ENCODE measurements around the gene BCL2.

Gene BCL2

DNA sequence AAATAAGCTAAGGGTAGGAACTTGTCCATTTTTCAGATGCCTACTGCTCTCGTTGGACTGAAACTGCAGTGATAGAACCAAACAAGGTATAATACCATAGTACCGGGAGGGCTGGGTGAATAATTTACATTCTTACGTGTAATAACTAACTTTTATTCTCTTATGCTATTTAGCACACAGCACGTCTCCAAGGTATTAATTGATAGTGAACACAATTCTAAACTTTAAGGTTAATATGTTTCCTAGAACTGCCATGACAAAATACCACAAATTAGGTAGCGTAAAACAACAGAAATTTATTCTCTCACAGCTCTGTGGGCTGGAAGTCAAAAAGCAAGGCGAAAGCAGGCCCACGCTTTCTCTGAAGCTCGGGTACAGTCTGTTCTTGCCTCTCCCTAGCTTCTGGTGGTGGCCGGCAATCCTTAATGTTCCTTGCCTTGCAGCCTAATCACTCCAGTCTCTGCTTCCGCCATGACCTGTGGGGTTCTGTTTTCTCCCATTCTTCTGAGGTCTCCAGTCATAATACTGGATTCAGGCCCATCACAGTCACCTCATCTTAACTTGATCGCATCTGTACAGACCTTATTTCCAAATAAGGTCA, 5.6 kb upstream of the BCL2 start:
- no peak for DNase-seq

DNA sequence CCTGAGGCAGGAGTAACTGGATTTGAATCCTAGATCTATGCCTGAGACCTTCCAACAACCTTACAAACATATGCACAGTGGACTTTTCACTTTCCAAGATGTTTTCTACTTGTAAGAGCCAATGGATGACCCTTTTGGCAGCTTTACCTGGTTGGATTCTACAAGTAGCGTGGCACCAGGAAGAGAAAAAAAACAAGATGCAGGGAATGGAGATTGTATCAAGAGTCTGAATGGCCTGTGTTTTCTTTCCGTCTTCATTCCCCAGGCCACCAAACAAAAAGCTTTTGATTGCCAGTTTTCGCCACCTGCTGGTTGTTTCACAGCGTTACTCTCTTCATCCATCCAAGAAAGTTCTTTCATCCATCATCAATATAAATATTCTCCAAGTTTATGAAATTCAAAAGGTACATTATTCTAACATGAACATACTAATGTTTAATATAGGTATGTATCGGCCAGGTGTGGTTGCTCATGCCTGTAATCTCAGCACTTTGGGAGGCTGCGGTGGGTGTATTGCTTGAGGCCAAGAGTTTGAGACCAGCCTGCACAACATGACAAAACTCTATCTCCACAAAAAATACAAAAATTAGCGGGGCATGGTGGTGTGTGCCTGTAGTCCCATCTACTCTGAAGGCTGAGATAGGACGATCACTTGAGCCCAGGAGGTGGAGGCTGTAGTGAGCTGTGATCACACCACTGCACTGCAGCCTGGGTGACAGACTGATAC, 3.5 kb upstream of the BCL2 start:
- DNase-seq = peak; percentile 58

DNA sequence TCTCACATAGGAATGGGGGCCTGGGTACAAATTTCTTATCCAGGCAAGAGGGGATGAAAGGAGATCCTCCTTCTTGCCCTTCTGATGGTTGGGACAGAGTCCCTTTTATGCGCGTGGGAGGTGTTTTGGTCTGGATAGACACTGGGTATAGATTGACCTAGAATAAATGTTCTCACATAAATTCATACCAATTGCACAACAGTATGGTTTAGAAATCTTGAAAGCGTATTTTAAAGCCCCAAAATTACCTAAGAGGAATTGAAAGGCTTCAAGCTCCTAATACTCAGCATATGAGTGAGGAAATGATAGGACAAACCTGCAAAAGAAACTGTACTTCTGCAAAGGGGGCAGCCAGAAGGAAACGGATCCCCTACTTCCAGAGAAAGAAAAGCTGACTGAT, 2.6 kb upstream of the BCL2 start:
- DNase-seq = no peak

DNA sequence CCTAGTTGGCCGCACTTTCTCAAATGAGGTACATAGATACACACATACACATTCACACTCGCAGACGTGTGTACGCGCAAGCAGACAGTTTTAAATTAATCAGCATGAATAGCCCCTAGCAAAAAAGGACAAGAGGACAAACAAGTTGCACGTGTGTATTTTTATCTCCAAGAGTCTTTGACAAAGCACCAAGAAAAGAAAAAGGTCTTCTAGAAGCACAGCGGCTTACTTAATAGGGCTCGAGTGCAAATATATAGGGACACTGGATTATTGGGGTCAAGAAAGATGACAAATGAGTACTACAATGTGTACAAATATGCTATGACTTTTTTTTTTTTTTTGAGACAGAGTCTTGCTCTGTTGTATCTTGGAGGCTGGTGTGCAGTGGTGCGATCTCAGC, 1.7 kb upstream of the BCL2 start:
- DNase-seq = no peak

DNA sequence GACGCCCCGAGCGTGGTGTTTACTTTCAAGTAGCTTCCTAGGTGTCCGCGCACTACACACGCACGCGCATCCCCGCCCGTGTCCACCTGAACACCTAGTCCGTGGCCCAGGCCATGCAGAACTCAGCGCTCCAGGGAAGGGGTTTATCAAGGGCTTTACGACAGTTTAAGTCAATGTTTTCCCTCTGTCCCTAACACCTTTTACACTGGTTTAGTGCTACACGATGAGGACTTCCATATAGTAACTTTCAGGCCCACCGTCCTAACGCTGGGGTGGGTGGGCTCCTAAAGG, 1.4 kb upstream of the BCL2 start:
- DNase-seq = no peak

DNA sequence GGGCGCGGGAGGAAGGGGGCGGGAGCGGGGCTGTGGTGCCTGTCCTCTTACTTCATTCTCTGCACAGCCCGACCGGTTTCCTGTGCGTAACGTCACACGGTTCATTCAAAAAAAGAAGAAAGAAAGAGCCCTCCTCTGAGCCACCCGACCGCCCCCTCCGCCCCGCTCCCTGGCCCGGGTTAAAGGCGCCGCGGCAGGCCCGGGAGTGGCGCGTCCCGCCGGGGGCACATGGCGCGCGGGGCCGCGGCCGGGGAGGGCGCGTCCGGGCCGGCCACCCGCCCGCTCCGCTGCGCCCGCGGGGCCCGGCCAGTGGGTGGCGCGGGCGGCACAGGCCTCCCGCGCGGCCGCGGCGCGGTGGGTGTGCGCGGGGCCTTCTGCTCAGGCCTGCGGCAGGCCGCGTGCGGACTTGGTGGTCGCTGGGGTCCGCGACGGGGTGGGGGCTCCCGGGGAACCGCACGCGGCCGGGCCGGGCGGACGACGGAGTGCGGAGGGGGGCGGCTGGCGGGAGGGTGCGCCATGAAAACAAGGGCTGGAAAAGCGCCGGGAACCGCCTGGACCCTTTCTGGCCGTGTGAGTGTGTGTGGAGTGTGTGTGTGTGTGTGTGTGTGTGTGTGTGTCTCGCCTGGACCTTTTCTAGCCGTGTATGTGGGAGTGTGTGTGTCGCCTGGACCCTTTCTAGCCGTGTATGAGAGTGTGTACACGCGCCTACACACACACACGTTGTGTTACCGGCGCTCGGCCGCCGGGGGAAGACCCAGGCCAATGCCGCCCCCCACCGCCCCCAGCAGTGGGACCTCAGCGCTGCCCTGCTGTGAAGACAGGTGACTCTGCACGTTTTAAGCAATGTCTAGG, 780 bp upstream of the BCL2 start:
- DNase-seq = peak; percentile 90

DNA sequence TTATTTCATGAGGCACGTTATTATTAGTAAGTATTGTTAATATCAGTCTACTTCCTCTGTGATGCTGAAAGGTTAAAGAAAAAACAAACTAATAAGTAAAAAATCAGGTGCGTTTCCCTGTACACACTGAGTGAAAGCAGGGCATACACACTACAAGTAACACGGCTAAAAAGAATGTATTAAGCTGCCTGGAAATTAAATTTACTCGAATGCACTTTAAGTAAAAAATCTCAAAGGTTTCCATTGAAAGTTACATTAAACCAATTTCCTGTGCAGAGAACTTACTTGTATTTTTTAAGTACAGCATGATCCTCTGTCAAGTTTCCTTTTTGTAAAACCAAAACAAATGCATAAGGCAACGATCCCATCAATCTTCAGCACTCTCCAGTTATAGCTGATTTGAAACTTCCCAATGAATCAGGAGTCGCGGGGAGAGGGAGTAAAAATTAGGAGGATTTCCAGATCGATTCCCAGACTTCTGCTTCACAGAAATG, 633 bp downstream of the BCL2 start:
- no peak for DNase-seq

DNA sequence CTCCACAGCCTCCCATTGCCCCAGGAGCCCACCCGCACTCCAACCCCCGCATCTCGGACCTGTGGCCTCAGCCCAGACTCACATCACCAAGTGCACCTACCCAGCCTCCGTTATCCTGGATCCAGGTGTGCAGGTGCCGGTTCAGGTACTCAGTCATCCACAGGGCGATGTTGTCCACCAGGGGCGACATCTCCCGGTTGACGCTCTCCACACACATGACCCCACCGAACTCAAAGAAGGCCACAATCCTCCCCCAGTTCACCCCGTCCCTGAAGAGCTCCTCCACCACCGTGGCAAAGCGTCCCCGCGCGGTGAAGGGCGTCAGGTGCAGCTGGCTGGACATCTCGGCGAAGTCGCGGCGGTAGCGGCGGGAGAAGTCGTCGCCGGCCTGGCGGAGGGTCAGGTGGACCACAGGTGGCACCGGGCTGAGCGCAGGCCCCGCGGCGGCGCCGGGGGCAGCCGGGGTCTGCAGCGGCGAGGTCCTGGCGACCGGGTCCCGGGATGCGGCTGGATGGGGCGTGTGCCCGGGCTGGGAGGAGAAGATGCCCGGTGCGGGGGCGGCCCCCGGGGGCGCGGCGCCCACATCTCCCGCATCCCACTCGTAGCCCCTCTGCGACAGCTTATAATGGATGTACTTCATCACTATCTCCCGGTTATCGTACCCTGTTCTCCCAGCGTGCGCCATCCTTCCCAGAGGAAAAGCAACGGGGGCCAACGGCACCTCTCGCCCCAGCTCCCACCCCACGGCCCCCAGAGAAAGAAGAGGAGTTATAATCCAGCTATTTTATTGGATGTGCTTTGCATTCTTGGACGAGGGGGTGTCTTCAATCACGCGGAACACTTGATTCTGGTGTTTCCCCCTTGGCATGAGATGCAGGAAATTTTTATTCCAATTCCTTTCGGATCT, 1.3 kb downstream of the BCL2 start:
- DNase-seq = peak; percentile 88

DNA sequence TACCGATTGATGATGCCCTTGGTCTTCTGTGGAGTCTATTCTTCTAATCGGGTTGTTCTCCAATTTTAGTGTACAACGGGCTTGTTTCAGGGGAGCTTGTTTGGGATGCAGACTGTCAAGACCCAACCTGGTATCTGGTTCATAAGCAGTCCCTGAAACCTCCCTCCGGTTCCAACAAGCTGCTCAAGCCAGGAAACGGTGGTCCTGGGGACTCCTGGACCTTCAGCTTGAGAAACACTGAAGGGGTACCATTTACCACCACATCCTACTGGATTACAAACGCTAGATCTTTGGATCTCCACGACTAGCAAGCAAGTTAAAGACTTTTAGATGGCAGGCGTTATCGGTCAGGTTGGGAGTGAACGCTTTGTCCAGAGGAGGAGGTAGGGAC, 2.0 kb downstream of the BCL2 start:
- DNase-seq = no peak

DNA sequence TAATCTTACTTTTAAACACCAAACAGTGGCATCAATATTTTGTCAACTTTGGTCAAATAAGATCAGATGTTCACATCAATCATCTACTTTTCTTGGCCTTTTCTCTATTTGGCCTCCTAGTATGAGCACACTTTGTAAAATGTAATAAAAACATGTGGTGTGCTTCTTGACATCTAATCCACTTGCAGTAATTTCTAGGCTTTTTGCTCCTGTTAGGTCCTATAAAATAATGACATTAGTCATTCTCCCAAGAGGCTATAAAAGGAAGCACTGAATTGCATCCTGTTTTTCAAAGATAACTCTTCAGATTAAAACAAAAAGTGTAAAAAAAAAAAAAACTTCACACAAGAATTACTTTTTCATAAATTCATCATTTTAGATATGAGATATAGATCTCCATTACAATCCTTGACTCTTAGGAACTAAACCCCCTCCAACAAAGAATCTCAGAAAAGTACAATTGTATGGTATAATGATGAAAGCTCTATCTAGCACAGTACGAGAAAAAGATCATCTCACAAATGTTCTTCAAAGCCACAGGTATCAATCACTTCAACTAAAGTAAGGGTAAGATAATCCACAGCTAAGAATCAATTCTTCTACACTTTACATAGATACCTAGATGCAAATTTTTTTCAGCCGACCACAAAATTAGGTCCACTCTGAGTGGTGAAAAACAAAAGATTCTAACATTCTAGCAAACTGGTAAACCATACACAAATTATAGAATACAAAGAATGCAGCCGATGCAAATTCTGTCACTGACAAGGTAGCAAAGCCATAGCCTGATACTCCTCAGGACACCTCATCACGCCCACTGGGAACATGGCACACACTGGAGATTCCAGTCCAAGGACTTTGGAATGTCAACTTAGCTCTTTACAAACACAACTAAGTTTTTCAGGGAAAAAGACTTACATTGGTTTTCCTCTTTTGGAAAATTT, 2.7 kb downstream of the BCL2 start:
- no peak for DNase-seq

DNA sequence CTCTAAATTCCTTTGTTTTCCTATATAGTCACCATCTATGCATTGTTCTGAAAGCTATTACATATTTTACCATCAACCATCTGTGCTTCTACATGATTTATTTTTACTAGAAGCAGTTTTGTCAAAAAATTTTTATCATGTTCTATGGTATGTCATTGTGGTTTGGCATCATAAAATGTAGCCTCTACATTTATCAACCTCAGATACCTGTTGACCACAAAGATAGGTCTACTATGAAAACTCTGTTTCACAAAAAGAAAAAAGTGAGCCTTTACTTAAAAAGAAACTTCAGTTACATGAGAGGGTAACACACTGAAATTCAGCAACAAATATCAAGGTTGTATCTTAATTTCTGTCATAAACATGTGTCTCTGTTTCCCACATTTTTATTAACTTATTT, 3.7 kb downstream of the BCL2 start:
- DNase-seq = no peak

DNA sequence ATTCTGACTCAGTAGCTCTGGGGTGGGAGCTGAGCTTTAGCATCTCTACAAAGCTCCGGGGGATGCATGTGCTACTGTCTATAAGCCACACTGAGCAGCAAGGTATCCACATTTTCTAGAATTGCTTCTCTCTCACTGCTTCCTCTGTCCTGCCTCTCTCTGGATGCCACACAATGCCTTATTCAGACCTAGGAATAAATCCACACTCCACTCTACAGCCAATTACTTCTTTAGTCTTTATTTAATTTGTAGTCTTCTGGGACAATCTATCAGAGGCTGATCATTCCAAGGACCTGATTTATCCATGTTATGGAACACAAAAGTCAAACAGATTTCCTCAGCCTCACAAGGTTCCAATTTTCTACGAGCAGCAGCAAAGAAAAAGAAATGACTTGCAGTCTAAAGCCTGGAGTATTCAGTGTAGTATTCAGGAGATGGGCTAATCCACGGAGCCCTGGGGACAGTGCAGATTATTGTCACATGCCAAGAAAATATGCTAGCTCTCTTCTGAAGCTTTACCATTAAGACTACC, 4.4 kb downstream of the BCL2 start:
- DNase-seq = no peak

DNA sequence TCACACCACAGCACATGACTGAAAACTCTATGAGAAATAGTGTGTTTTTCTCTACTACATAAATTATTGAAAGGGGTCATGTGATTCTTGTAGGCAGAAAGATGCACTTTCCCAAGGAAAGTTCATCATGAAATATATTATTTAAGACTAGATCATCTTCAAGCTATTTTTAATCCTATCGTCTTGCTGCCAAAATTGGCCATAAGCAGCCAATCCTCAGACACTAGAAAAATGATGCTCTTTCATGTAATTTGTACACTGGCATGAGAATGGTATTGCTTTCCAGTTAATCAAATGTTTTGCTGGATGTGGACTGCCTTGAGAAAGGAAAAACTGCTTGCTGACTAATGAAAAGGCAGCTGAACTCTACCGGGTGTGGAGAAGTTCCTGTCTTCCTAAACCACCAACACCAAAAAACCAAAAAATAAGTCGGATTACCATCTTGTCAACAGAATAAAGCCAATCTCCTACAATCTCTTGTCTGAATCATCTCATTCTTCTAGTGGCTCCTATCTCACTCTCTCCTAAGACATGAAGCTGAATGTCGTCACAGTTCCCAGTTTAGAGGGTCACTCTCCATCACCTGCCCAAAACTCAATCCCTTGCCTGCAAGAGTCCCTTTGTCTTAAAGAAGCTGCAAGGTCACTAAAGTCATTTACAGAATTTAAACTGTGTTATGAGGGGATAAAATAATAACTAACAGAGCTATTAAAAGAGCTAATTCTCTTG, 5.3 kb downstream of the BCL2 start:
- no peak for DNase-seq

DNA sequence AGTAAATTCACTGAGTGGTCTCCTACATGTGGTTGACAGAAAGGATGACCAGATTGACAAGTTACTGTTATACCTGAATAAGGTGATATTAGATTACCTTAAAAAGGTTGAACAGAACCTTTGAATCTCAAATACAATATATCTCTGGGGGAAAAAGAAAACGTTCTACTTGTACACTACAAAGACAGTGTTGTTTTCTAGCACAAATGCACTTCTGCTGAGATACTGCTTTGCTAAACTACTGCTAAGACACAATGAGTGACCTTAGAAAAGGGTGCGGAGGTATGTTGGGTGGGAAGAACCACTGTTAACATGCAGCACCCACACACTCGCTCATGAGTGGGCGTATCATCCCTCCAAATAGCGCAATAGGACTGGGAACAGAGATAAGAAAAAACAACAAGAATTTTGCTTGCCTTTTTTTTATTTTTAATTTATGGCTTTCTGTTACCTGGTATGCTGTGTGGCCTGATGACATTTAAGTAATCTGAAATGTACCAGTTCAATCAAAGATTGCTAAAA, 6.1 kb downstream of the BCL2 start:
- DNase-seq = no peak

DNA sequence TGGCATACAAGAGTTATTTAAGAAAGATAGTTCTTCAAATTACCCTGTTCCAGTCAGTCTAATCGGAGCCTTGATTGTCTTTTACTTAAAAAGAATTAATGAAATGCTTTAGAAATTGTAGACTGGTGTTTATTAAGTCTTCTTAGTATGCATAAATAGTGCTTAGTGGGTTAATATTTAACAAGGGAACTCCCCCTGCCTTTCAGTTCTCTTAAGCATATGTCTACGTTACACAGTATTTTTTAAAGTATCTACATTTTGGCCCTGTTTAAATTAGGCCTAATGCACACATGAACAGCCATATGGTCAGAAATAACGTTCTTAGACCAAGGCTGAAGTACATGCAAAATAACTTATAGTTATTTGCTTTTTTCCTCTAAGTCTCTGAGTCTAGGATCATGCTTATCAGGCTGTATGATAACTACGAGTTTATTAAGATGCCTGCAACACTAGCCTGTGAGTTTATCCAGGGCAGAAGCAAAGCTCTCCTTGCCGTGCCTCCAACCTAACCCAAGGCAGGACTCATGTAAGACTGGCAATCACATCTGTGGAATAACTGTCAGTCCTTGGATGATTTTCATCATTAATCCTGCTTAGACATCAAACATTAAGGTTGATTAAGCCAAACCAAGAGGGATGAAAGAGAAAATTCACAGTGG, 6.7 kb downstream of the BCL2 start:
- DNase-seq = no peak

DNA sequence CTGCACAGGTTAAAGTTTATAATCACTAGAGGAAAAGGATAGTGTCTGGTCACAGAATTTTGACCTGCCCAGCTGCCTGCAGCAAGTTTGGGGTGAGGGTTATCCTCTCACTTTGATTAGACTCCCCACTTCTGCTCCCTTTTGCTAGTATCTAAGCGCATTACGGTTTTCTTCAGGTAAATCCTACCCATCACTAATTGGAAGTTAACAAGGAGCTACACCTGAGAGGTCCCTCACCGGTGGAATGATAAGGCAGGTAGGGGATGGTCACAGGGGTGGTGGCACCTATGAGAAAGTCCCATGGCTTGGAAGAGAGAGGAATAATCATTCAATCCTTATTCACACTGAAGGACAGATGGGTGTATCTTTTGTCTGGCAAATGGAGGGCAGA, 7.6 kb downstream of the BCL2 start:
- no peak for DNase-seq

DNA sequence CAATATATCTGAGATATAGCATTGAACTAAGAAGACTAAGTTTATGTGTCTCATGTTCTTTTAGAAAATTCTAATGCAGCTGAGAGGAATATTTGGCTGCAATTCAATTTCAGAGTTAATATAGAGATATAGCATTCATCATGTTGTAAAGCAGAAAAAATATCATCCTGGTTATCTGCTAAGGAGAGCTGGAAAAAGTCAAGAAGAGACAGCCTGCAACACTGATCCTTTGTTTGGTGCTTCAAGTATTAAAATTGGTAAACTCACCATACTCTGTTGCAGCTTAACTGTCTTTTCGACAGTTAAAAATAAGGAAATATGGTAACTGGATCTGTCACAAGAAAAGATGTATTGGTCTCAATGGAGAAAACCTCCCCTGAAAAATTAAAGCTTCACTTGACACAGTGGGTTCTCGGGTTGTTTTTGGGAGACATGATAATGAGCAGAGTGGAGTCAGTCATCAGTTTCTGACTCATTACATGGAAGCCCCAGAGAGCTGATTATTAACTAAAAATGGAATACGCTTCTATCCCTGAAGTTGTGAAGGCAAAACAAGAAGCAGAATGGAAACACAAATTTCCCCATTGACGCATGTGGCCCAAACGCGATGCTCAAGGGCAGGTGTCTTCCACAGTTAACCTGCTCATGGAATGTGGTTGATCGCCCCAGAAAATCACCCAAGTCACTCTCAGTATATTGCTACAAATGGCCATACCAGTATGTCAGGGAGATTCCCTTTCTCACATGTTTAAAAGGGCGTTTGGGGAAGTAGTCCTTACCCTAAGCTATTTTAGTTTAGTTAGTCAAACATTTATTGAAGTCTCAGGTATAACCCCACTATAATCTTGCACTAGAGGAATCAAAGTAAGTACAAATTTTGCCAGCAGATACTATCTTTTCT, 8.2 kb downstream of the BCL2 start:
- DNase-seq = no peak

DNA sequence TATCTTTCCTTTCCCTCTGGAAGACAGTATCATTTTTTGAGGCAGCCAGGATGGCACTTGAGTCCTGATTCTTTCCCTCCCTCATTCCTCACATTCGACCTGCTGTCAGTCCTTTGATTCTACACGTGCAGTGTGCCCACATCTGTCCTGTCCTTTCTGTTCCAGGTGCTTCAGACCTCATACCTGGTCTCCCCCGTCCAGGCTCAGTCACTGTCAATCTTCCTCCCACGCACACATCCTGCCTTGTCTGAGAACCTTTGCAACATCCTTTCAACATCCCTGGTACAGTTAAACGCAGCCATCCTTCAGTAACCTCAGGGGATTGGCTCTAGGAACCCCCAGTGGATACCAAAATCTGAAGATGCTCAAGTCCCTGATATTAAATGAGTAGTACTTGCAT, 10.1 kb downstream of the BCL2 start:
- DNase-seq = peak; percentile 33
